Measurements from ENCODE around the gene DLG5.

DLG5 gene

GRCh38 chr10:77842652-77843212 lies 83.8 kb downstream of the DLG5 start:
- CTCF ChIA-PET = no interaction called here
- H3K27ac ChIP-seq = peak overlapping the region; percentile 25; the same call in 1 of the 2 replicates

GRCh38 chr10:77841711-77842375 lies 84.7 kb downstream of the DLG5 start:
- ChIA-PET POLR2A (ENCODE audit: low non-redundant PET) (no interaction called here), CTCF (no interaction called here)
- no peak for DNase-seq (ENCODE audit: low spot score)
- peak overlapping the region; percentile 25; the same call in 1 of the 2 replicates for H3K27ac ChIP-seq
- no peak for TF ChIP-seq CTCF (conservative IDR thresholded peaks at IDR 0.05; ENCODE audit: low read depth)

More at GRCh38 chr10:77842652-77843212, 83.8 kb downstream of the DLG5 start:
- POLR2A ChIA-PET (ENCODE audit: low non-redundant PET) = interaction anchor here (0.5 kb wide), 1 partner anchor 99 kb away, joined by 8 read pairs; no protein-coding TSS in a partner anchor
- DNase-seq (ENCODE audit: low spot score) = no peak
- TF ChIP-seq CTCF (conservative IDR thresholded peaks at IDR 0.05; ENCODE audit: low read depth) = no peak

GRCh38 chr10:77840636-77841035 lies 85.9 kb downstream of the DLG5 start:
- POLR2A ChIA-PET (ENCODE audit: low non-redundant PET) = no interaction called here
- no peak for DNase-seq (ENCODE audit: low spot score)
- TF ChIP-seq CTCF (conservative IDR thresholded peaks at IDR 0.05; ENCODE audit: low read depth) = no peak
- CTCF ChIA-PET = interaction anchor here (0.5 kb wide), 1 partner anchor 1916 kb away, joined by 3 read pairs; no protein-coding TSS in a partner anchor
- peak overlapping the region; percentile 16; the same call in 1 of the 2 replicates for H3K27ac ChIP-seq

- H3K27ac ChIP-seq = peak overlapping the region; percentile 35
- no peak for DNase-seq (ENCODE audit: low spot score)
- POLR2A ChIA-PET (ENCODE audit: low non-redundant PET) = interaction anchor here (0.6 kb wide), 1 partner anchor 890 kb away, joined by 3 read pairs; no protein-coding TSS in a partner anchor
- CTCF ChIA-PET = interaction anchor here (2.5 kb wide), 1 partner anchor 9 kb away, joined by 7 read pairs; no protein-coding TSS in a partner anchor
- no peak for TF ChIP-seq CTCF (conservative IDR thresholded peaks at IDR 0.05; ENCODE audit: low read depth)
These were observed 88.5 kb downstream of the DLG5 start for GRCh38 chr10:77837925-77838595.

GRCh38 chr10:77837248-77837924 lies 89.2 kb downstream of the DLG5 start:
- CTCF ChIA-PET = interaction anchor here (0.7 to 2.5 kb wide), 2 partner anchors 10 to 448 kb away, joined by 5 to 7 read pairs; no protein-coding TSS in a partner anchor
- TF ChIP-seq CTCF (conservative IDR thresholded peaks at IDR 0.05; ENCODE audit: low read depth) = no peak
- H3K27ac ChIP-seq = peak overlapping the region; percentile 35
- POLR2A ChIA-PET (ENCODE audit: low non-redundant PET) = no interaction called here
- peak; percentile 12 for DNase-seq (ENCODE audit: low spot score)

- CTCF ChIA-PET = interaction anchor here (0.6 to 1.0 kb wide), 3 partner anchors 23 to 193 kb away, joined by 3 read pairs; no protein-coding TSS in a partner anchor
- H3K27ac ChIP-seq = no peak overlapping the region
- POLR2A ChIA-PET (ENCODE audit: low non-redundant PET) = no interaction called here
- TF ChIP-seq CTCF (conservative IDR thresholded peaks at IDR 0.05; ENCODE audit: low read depth) = no peak
- DNase-seq (ENCODE audit: low spot score) = no peak
These were observed 90.2 kb downstream of the DLG5 start for GRCh38 chr10:77836299-77836820.
